SU-DHL-6 (cell line): ENCODE measurements around the gene MAL.

ENCODE experiments used
- H2AFZ ChIP-seq: fragments of 200-600 bp; sonication (generic); 2 replicates; pipeline ENCODE4 v1.6.1; 2014; ENCODE audit warnings: low read depth, mild to moderate bottlenecking, moderate library complexity, mixed read lengths, antibody characterized with exemption, low read length; ENCODE audit not compliant: severe bottlenecking
- H3F3A ChIP-seq: fragments of 200-600 bp; shearing (Covaris generic); 2 replicates; pipeline ENCODE4 v1.6.0; 2016; ENCODE audit warnings: antibody characterized with exemption, mild to moderate bottlenecking; ENCODE audit not compliant: insufficient read depth
- H3K27ac ChIP-seq: fragments of 200-600 bp; sonication (generic); 2 replicates; pipeline ENCODE4 v1.5.1; 2016; ENCODE audit warnings: low read depth, mild to moderate bottlenecking, low read length, moderate library complexity, mixed read lengths
- H3K27me3 ChIP-seq: fragments of 200-600 bp; sonication (generic), shearing (Covaris generic); 2 replicates; pipeline ENCODE4 v1.6.0; 2014; ENCODE audit warnings: mild to moderate bottlenecking, low read length
- H3K36me3 ChIP-seq: fragments of 200-600 bp; sonication (generic); 2 replicates; pipeline ENCODE4 v1.6.1; 2014; ENCODE audit warnings: mild to moderate bottlenecking, low read length, mixed read lengths
- H3K4me2 ChIP-seq: fragments of 300-600, 200-600 bp; shearing (Covaris generic), sonication (generic); 2 replicates; pipeline ENCODE4 v1.6.0; 2014; ENCODE audit warnings: low read length, low read depth, mild to moderate bottlenecking; ENCODE audit not compliant: poor library complexity, severe bottlenecking
- H3K4me3 ChIP-seq: fragments of 200-600 bp; sonication (generic); 2 replicates; pipeline ENCODE4 v1.5.1; 2014; ENCODE audit warnings: antibody characterized with exemption, low read length, mild to moderate bottlenecking, mixed read lengths; ENCODE audit not compliant: insufficient read depth, poor library complexity, severe bottlenecking
- H3K79me2 ChIP-seq: fragments of 200-600 bp; sonication (generic); 2 replicates; pipeline ENCODE4 v1.6.1; 2014; ENCODE audit warnings: mild to moderate bottlenecking, low read length, moderate library complexity; ENCODE audit not compliant: insufficient read depth
- H3K9ac ChIP-seq: fragments of 200-600 bp; sonication (generic); 2 replicates; pipeline ENCODE4 v1.7.0; 2014; ENCODE audit warnings: mild to moderate bottlenecking, low read length
- H3K9me2 ChIP-seq: fragments of 200-600 bp; sonication (generic); replicated peaks from 2 replicates; pipeline ENCODE4 v1.6.1; 2014; ENCODE audit warnings: low read length; ENCODE audit not compliant: insufficient read depth
- H3K9me3 ChIP-seq: fragments of 200-600 bp; sonication (generic); 2 replicates; pipeline ENCODE4 v1.6.1; 2014; ENCODE audit warnings: low read length, mixed read lengths; ENCODE audit not compliant: insufficient read depth
- H4K20me1 ChIP-seq: fragments of 200-600 bp; sonication (generic); 2 replicates; pipeline ENCODE4 v1.6.1; 2014; ENCODE audit warnings: low read depth, mild to moderate bottlenecking, antibody characterized with exemption, low read length, moderate library complexity, mixed read lengths
- EZH2phosphoT487 ChIP-seq: fragments of 200-600 bp; sonication (generic), shearing (Covaris generic); conservative IDR thresholded peaks from 2 replicates; pipeline ENCODE4 v1.6.1; 2018; ENCODE audit warnings: mild to moderate bottlenecking, antibody characterized with exemption, low read length, moderate library complexity, mixed read lengths
- TF ChIP-seq, protein P1 (sequence below): fragments of 200-600 bp; sonication (generic); IDR thresholded peaks from one replicate; pipeline ENCODE4 v1.5.1; 2017; ENCODE audit warnings: antibody characterized with exemption, mild to moderate bottlenecking, low read length, moderate library complexity; ENCODE audit not compliant: insufficient read depth, poor library complexity, severe bottlenecking

MAL gene

DNA sequence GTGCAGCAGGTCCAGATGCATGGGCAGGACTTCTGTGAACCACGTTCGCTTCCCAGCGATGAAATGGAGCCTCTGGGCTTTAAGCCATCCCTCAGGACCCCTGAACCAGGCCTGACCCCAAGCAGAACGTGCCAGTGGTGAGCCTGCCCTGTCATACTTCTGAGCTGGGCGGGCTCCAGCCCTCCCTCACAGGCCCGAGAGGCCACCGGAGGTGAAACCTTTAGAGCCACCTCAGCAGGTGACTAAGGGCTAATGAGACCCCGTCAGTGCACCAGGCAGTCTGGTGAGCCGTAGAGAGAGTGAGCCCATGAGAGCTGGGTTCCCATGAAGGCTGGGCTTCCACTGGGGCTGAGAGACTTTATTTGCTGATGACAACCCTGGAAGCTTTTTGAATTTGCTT is 8.9 kb upstream of the MAL start:
- no peaks in the 10 kb centered on the region for H3K79me2 ChIP-seq
- TF ChIP-seq EZH2phosphoT487: no peak
- no peaks in the 10 kb centered on the region for H4K20me1 ChIP-seq

GRCh38 chr2:95017071-95017501 is 8.4 kb upstream of the MAL start:
- H3F3A ChIP-seq: no peaks in the 10 kb centered on the region
- no peak overlapping the region for H3K4me3 ChIP-seq
- H3K79me2 ChIP-seq: no peaks in the 10 kb centered on the region
- H4K20me1 ChIP-seq: no peaks in the 10 kb centered on the region
- H3K27ac ChIP-seq: no peak overlapping the region
- TF ChIP-seq, protein P1, sequence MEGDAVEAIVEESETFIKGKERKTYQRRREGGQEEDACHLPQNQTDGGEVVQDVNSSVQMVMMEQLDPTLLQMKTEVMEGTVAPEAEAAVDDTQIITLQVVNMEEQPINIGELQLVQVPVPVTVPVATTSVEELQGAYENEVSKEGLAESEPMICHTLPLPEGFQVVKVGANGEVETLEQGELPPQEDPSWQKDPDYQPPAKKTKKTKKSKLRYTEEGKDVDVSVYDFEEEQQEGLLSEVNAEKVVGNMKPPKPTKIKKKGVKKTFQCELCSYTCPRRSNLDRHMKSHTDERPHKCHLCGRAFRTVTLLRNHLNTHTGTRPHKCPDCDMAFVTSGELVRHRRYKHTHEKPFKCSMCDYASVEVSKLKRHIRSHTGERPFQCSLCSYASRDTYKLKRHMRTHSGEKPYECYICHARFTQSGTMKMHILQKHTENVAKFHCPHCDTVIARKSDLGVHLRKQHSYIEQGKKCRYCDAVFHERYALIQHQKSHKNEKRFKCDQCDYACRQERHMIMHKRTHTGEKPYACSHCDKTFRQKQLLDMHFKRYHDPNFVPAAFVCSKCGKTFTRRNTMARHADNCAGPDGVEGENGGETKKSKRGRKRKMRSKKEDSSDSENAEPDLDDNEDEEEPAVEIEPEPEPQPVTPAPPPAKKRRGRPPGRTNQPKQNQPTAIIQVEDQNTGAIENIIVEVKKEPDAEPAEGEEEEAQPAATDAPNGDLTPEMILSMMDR: no peak
- TF ChIP-seq EZH2phosphoT487: no peak
- H3K9ac ChIP-seq: no peak overlapping the region
- H2AFZ ChIP-seq: no peak overlapping the region
- no peak overlapping the region for H3K4me2 ChIP-seq
- no peaks in the 10 kb centered on the region for H3K27me3 ChIP-seq
- H3K36me3 ChIP-seq: no peaks in the 10 kb centered on the region
- no peaks in the 10 kb centered on the region for H3K9me2 ChIP-seq
- no peaks in the 10 kb centered on the region for H3K9me3 ChIP-seq

More for the DNA sequence above, 8.9 kb upstream of the MAL start:
- no peaks in the 10 kb centered on the region for H3K9me2 ChIP-seq
- H3K27me3 ChIP-seq: no peaks in the 10 kb centered on the region
- no peak overlapping the region for H3K27ac ChIP-seq
- H3K9ac ChIP-seq: no peak overlapping the region
- no peaks in the 10 kb centered on the region for H3K36me3 ChIP-seq
- H2AFZ ChIP-seq: no peak overlapping the region
- H3K9me3 ChIP-seq: no peaks in the 10 kb centered on the region
- no peaks in the 10 kb centered on the region for H3F3A ChIP-seq
- no peak overlapping the region for H3K4me2 ChIP-seq
- H3K4me3 ChIP-seq: no peak overlapping the region

- H3K9me3 ChIP-seq: no peaks in the 10 kb centered on the region
- H3K27ac ChIP-seq: no peak overlapping the region
- no peaks in the 10 kb centered on the region for H3F3A ChIP-seq
- no peaks in the 10 kb centered on the region for H3K36me3 ChIP-seq
- no peaks in the 10 kb centered on the region for H3K79me2 ChIP-seq
- H3K27me3 ChIP-seq: no peaks in the 10 kb centered on the region
- H3K4me3 ChIP-seq: no peak overlapping the region
- no peaks in the 10 kb centered on the region for H4K20me1 ChIP-seq
- no peak overlapping the region for H3K9ac ChIP-seq
- no peaks in the 10 kb centered on the region for H3K9me2 ChIP-seq
- no peak overlapping the region for H3K4me2 ChIP-seq
- no peak overlapping the region for H2AFZ ChIP-seq
- TF ChIP-seq EZH2phosphoT487: no peak
- TF ChIP-seq, protein P1: no peak
Observed at GRCh38 chr2:95017836-95018235, 7.7 kb upstream of the MAL start.

GRCh38 chr2:95018301-95018700 is 7.2 kb upstream of the MAL start:
- Histone ChIP-seq H3K27ac (no peak overlapping the region), H2AFZ (no peak overlapping the region), H3K4me3 (no peak overlapping the region), H3K27me3 (no peaks in the 10 kb centered on the region), H3K9ac (no peak overlapping the region), H3K9me2 (no peaks in the 10 kb centered on the region), H4K20me1 (no peaks in the 10 kb centered on the region), H3F3A (no peaks in the 10 kb centered on the region), H3K79me2 (no peaks in the 10 kb centered on the region), H3K36me3 (no peaks in the 10 kb centered on the region), H3K9me3 (no peaks in the 10 kb centered on the region), H3K4me2 (no peak overlapping the region)
- TF ChIP-seq, protein P1: no peak
- TF ChIP-seq EZH2phosphoT487: no peak
